GM12878 (cell line): Measurements from ENCODE around the gene MYOM1. TPM values are rescaled to one million over a fixed set of nuclear protein-coding genes. Genes with fewer than 3 reads are reported as not detected.

Experiments used
- ATAC-seq: fragments of 200-7000 bp; cut with Tn5 transposase; 3 replicates; pipeline ENCODE4 v1.9.1; 2020; ENCODE audit warnings: mild to moderate bottlenecking, moderate library complexity
- BruUV-seq: library from RNA; stranded (reverse); fragments of 400-500 nt; replicated peaks from 2 replicates; lab custom pipeline; 2021; lab: Mats Ljungman, UMichigan
- CTCF ChIA-PET: fragments of 300-600 bp; sonication (Branson Sonifier 250); formaldehyde crosslinking; extraction: SDS; loops from one replicate; lab custom pipeline; 2021; ENCODE audit warnings: inconsistent platforms; lab: Yijun Ruan, JAX
- POLR2A ChIA-PET: fragments of 350-600 bp; formaldehyde crosslinking; extraction: SDS; loops from one replicate; lab custom pipeline; 2021; ENCODE audit warnings: inconsistent platforms; lab: Charles Lee
- RAD21 ChIA-PET: fragments of 300-600 bp; sonication (Branson Sonifier 250); formaldehyde crosslinking; loops from one replicate; lab custom pipeline; 2023; ENCODE audit warnings: antibody characterized with exemption; ENCODE audit not compliant: unreplicated experiment; lab: Charles Lee
- SMC1A ChIA-PET: fragments of 300-600 bp; sonication (Branson Sonifier 250); formaldehyde crosslinking; loops from one replicate; lab custom pipeline; 2023; ENCODE audit not compliant: unreplicated experiment, uncharacterized antibody; lab: Charles Lee
- DNase-seq: peaks from one replicate; pipeline ENCODE4 v3.0.0-alpha.2; 2011; ENCODE audit warnings: low read depth, low spot score
- FAIRE-seq: peaks from 3 replicates; lab custom pipeline; 2011; peaks lifted over from hg19 to GRCh38; lab: Jason Lieb, UNC
- H2AFZ ChIP-seq: 2 replicates; pipeline ENCODE4 v1.6.0; 2011; ENCODE audit warnings: low read depth, low read length, control low read depth; ENCODE audit not compliant: control insufficient read depth
- H3K27ac ChIP-seq: 2 replicates; pipeline ENCODE4 v1.5.1; 2011; ENCODE audit warnings: control low read depth; ENCODE audit not compliant: control insufficient read depth, insufficient read depth
- H3K27me3 ChIP-seq, 2 experiments: replicated peaks in 1 of 2; 2 replicates each; pipeline versions ENCODE4 v1.6.0 to v1.6.1; 2011; ENCODE audit warnings: low read length in 1 of 2; ENCODE audit not compliant: control insufficient read depth in 2 of 2, insufficient read depth in 2 of 2
- H3K36me3 ChIP-seq, 2 experiments: 2 replicates each; pipeline ENCODE4 v1.5.1; 2011; ENCODE audit warnings: low read length in 1 of 2; ENCODE audit not compliant: control insufficient read depth in 2 of 2, insufficient read depth in 2 of 2
- H3K4me1 ChIP-seq: 2 replicates; pipeline ENCODE4 v1.6.1; 2011; ENCODE audit warnings: mild to moderate bottlenecking, low read length, moderate library complexity, mixed read lengths; ENCODE audit not compliant: control insufficient read depth, insufficient read depth
- H3K4me2 ChIP-seq: 2 replicates; pipeline ENCODE4 v1.6.0; 2011; ENCODE audit warnings: control low read depth; ENCODE audit not compliant: control insufficient read depth, insufficient read depth
- H3K4me3 ChIP-seq: fragments of 200-600 bp; sonication (generic); 2 replicates; pipeline ENCODE4 v1.5.1; 2016
- H3K79me2 ChIP-seq: 2 replicates; pipeline ENCODE4 v1.6.0; 2011; ENCODE audit warnings: low read length; ENCODE audit not compliant: control insufficient read depth, insufficient read depth
- H3K9ac ChIP-seq: 2 replicates; pipeline ENCODE4 v1.8.0; 2011; ENCODE audit warnings: low read length, control low read depth, mixed read lengths; ENCODE audit not compliant: control insufficient read depth, insufficient read depth
- H3K9me3 ChIP-seq: replicated peaks from 3 replicates; pipeline ENCODE4 v1.5.1; 2011; ENCODE audit warnings: mild to moderate bottlenecking, low read length; ENCODE audit not compliant: control insufficient read depth, insufficient read depth
- H4K20me1 ChIP-seq: 2 replicates; pipeline ENCODE4 v1.6.0; 2011; ENCODE audit not compliant: control insufficient read depth, insufficient read depth
- BRCA1 ChIP-seq: IDR thresholded peaks from 2 replicates; pipeline ENCODE4 v1.6.1; 2011; ENCODE audit warnings: low read depth, low read length, improper control_type of control experiment
- CTCF ChIP-seq, 3 experiments: IDR thresholded peaks in 2 of 3; conservative IDR thresholded peaks in 1 of 3; 2 replicates each; pipeline ENCODE4 v1.5.1; 2011; ENCODE audit warnings: low read depth in 3 of 3, low read length in 3 of 3, mild to moderate bottlenecking in 3 of 3, control low read depth in 2 of 3, moderate library complexity in 2 of 3, inconsistent platforms in 1 of 3, mixed read lengths in 1 of 3; ENCODE audit not compliant: control insufficient read depth in 2 of 3, insufficient read depth in 1 of 3; ENCODE audit errors: extremely low read depth in 1 of 3
- RAD21 ChIP-seq: IDR thresholded peaks from 2 replicates; pipeline ENCODE4 v1.6.1; 2011; ENCODE audit warnings: mild to moderate bottlenecking, low read depth, low read length, moderate library complexity; ENCODE audit not compliant: insufficient read depth
- SMC3 ChIP-seq: IDR thresholded peaks from 2 replicates; pipeline ENCODE4 v1.6.1; 2011; ENCODE audit warnings: low read length, improper control_type of control experiment, borderline replicate concordance
- YY1 ChIP-seq: IDR thresholded peaks from 2 replicates; pipeline ENCODE4 v1.6.1; 2011; ENCODE audit warnings: low read depth, mild to moderate bottlenecking, low read length
- WGBS: methylation state at CpG from one replicate; pipeline ENCODE4 v1.1.6; 2016; ENCODE audit warnings: low lambda C conversion rate; ENCODE audit not compliant: insufficient replicate concordance, insufficient coverage; ENCODE audit errors: missing lambda C conversion rate; 5-methylcytosine and 5-hydroxymethylcytosine counted together
- in situ Hi-C: fragments of 300-500 bp; cut with MboI; formaldehyde crosslinking; loops from 9 replicates; pipeline ENCODE4 v1.14.3; 2018; ENCODE audit warnings: mixed read lengths
- intact Hi-C: fragments of 100-400 bp; cut with micrococcal nuclease; formaldehyde crosslinking; loops from one replicate; pipeline ENCODE4 v1.14.2; 2022; ENCODE audit not compliant: unreplicated experiment
- polyA plus RNA-seq, 11 experiments: library from polyadenylated mRNA; depleted of rRNA in 4 of 11; unstranded in 6 of 11; stranded (reverse) in 5 of 11; fragments of >200 nt; fragmentation: Nextera tagmentation in 4 of 11; fragmentation: Illumina TruSeq in 1 of 11; extraction: Ambion mirVana in 4 of 11; extraction: Trizol in 1 of 11; gene quantifications; 1 replicate in 1 of 11; 2 replicates in 10 of 11; pipeline versions ENCODE4 v1.2.1 to v1.2.3, GENCODE V29; 2011 to 2016; ENCODE audit warnings: inconsistent platforms in 2 of 11, missing spikeins in 2 of 11, low read depth in 1 of 11
- total RNA-seq, 4 experiments: library from RNA; depleted of rRNA in 3 of 4; stranded (reverse); fragments of >200 nt in 3 of 4; fragmentation: Illumina TruSeq in 1 of 4; extraction: Trizol in 1 of 4; gene quantifications; 2 replicates each; pipeline versions ENCODE4 v1.2.1 to v1.2.3, GENCODE V29; 2013 to 2021
- TF ChIP-seq, protein P1 (sequence below): IDR thresholded peaks from 2 replicates; pipeline ENCODE4 v1.6.1; 2012; ENCODE audit warnings: low read depth, low read length, improper control_type of control experiment

The MYOM1 gene
- total and polyA plus RNA-seq, 10 of the 15 experiments (the other 5 are each of a cell fraction or from before 2014, with no cell fraction given), result 0.06 to 1.0 (median 0.57) TPM

- H3K9ac ChIP-seq, result no peak overlapping the region
- ChIA-PET POLR2A (no interaction called here), RAD21 (interaction anchor here (1.0 to 3.8 kb wide), 15 partner anchors 11 to 183 kb away, joined by 3 to 45 read pairs (median 7); partner anchors contain the start of gene MYL12A)
- no peak overlapping the region for H2AFZ ChIP-seq
- no peaks in the 10 kb centered on the region for H3K27me3 ChIP-seq
- H3K27ac ChIP-seq, result no peak overlapping the region
- TF ChIP-seq, protein P1, sequence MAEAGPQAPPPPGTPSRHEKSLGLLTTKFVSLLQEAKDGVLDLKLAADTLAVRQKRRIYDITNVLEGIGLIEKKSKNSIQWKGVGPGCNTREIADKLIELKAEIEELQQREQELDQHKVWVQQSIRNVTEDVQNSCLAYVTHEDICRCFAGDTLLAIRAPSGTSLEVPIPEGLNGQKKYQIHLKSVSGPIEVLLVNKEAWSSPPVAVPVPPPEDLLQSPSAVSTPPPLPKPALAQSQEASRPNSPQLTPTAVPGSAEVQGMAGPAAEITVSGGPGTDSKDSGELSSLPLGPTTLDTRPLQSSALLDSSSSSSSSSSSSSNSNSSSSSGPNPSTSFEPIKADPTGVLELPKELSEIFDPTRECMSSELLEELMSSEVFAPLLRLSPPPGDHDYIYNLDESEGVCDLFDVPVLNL, result no peak
- TF ChIP-seq YY1 (peak; percentile 41; the same call in 1 of the 2 replicates), CTCF (IDR thresholded peaks at IDR 0.05 in 2 of 3, conservative IDR thresholded peaks at IDR 0.05 in 1 of 3; ENCODE audit: control insufficient read depth in 2 of 3, extremely low read depth in 1 of 3, insufficient read depth in 1 of 3, low read depth in 3 of 3, low read length in 3 of 3) (peak; percentile 77 to 87 (median 82)), BRCA1 (no peak), RAD21 (peak; percentile 77), SMC3 (peak; percentile 71; the same call in 1 of the 2 replicates)
- TF ChIP-seq, all 136 proteins: peak for 4
- ATAC-seq (peak; percentile 79), DNase-seq (no peak), FAIRE-seq (no peak)
- H3K4me3 ChIP-seq, result no peak overlapping the region
- intact Hi-C loops (loop anchor here (1.0 to 5.0 kb wide), 4 partner anchors 51 to 183 kb away; partner anchors contain the start of gene LPIN2), in situ Hi-C loops (no loop called here)
- SMC1A ChIA-PET, result interaction anchor here (0.6 to 7.8 kb wide), 31 partner anchors 9 to 1698 kb away, joined by 3 to 78 read pairs (median 6); partner anchors contain the start of gene MYL12A
- H4K20me1 ChIP-seq, result no peaks in the 10 kb centered on the region
- peaks cover 2% of the 10 kb centered on the region; the same call in 2 of the 3 replicates for H3K9me3 ChIP-seq
- no TSS peak for BruUV-seq
- H3K79me2 ChIP-seq, result no peaks in the 10 kb centered on the region
- WGBS, result 54% methylated on average over 16 of the region's 16 CpGs
- no peak overlapping the region for H3K4me2 ChIP-seq
- H3K4me1 ChIP-seq, result peaks cover 32% of the 10 kb centered on the region
- CTCF ChIA-PET, result interaction anchor here (0.6 to 7.8 kb wide), 59 partner anchors 8 to 392 kb away, joined by 3 to 131 read pairs (median 5); partner anchors contain the start of gene MYL12A
- no peaks in the 10 kb centered on the region for H3K36me3 ChIP-seq
Observed at GRCh38 chr18:3062798-3063680, 156.7 kb downstream of the MYOM1 start.
